K562 (cell line): Measurements from ENCODE around the gene ESAM. TPM values are rescaled to one million over a fixed set of nuclear protein-coding genes. Genes with fewer than 3 reads are reported as not detected.

Source experiments
- BCL6 ChIP-seq: fragments of 250-450 bp; sonication (Bioruptor Pico); IDR thresholded peaks from 2 replicates; pipeline ENCODE4 v1.4.0; 2020
- COPS2 ChIP-seq: fragments of 450-650 bp; conservative IDR thresholded peaks from 2 replicates; pipeline ENCODE4 v1.6.1; 2016; ENCODE audit warnings: mild to moderate bottlenecking, moderate library complexity
- CXXC5 ChIP-seq: fragments of 250-450 bp; sonication (Bioruptor Pico); IDR thresholded peaks from 2 replicates; pipeline ENCODE4 v1.8.0; 2022; ENCODE audit warnings: inconsistent platforms, mild to moderate bottlenecking, moderate library complexity
- EGR1 ChIP-seq: fragments of 450-650 bp; conservative IDR thresholded peaks from 2 replicates; pipeline ENCODE4 v1.6.1; 2017; ENCODE audit warnings: mild to moderate bottlenecking
- ETS2 ChIP-seq: IDR thresholded peaks from 2 replicates; pipeline ENCODE4 v1.6.1; 2016; ENCODE audit warnings: borderline replicate concordance, missing genetic modification characterization, mild to moderate bottlenecking, moderate library complexity, missing compliant biosample characterization; ENCODE audit not compliant: poor library complexity, severe bottlenecking
- HMGN3 ChIP-seq: IDR thresholded peaks from 2 replicates; pipeline ENCODE4 v1.6.1; 2011; ENCODE audit warnings: borderline replicate concordance, low read depth, mild to moderate bottlenecking, mixed read lengths, low read length; ENCODE audit not compliant: insufficient read length; ENCODE audit errors: extremely low read depth
- JUNB ChIP-seq: fragments of 450-650 bp; formaldehyde crosslinking; conservative IDR thresholded peaks from 2 replicates; pipeline ENCODE4 v1.4.0; 2020; ENCODE audit warnings: mild to moderate bottlenecking
- MYNN ChIP-seq, 2 experiments: sonication (generic); formaldehyde crosslinking in 1 of 2; IDR thresholded peaks; 2 replicates each; pipeline versions ENCODE4 v1.5.0 to v1.6.1; 2016 to 2020; ENCODE audit warnings: antibody characterized with exemption in 1 of 2, missing genetic modification reagents in 1 of 2
- RAD21 ChIP-seq, 2 experiments: fragments of 250-450 bp in 1 of 2; fragments of 450-650 bp in 1 of 2; sonication (Bioruptor Pico) in 1 of 2; formaldehyde crosslinking in 1 of 2; IDR thresholded peaks in 1 of 2; conservative IDR thresholded peaks in 1 of 2; 2 replicates each; pipeline versions ENCODE4 v1.4.0 to v1.8.0; 2020 to 2022; ENCODE audit warnings: mild to moderate bottlenecking in 2 of 2, moderate library complexity in 1 of 2
- RBM15 ChIP-seq: fragments of 200-400 bp; formaldehyde crosslinking; IDR thresholded peaks from 2 replicates; pipeline ENCODE4 v1.6.1; 2018; ENCODE audit warnings: mild to moderate bottlenecking, low read length, moderate library complexity; ENCODE audit not compliant: insufficient read depth
- WHSC1 ChIP-seq: IDR thresholded peaks from one replicate; pipeline ENCODE4 v1.6.1; 2012; ENCODE audit warnings: low read length, control low read depth, inconsistent platforms
- ZEB2 ChIP-seq: fragments of 450-650 bp; IDR thresholded peaks from 2 replicates; pipeline ENCODE4 v1.6.1; 2016
- ZFX ChIP-seq: sonication (generic); formaldehyde crosslinking; IDR thresholded peaks from 2 replicates; pipeline ENCODE4 v1.8.0; 2022; ENCODE audit warnings: mild to moderate bottlenecking, missing genetic modification reagents, moderate library complexity
- ZNF140 ChIP-seq: fragments of 250-450 bp; sonication (Bioruptor Pico); IDR thresholded peaks from 2 replicates; pipeline ENCODE4 v1.8.0; 2021; ENCODE audit warnings: moderate library complexity, mild to moderate bottlenecking, inconsistent platforms
- polyA plus RNA-seq, 8 experiments: library from polyadenylated mRNA; depleted of rRNA in 4 of 8; stranded (reverse) in 5 of 8; unstranded in 3 of 8; fragments of >200 nt; fragmentation: Nextera tagmentation in 2 of 8; fragmentation: Illumina TruSeq in 1 of 8; extraction: Ambion mirVana in 2 of 8; extraction: Trizol in 1 of 8; gene quantifications; 2 replicates each; pipeline versions ENCODE4 v1.2.1 to v1.2.3, GENCODE V29; 2011 to 2014; ENCODE audit warnings: inconsistent platforms in 1 of 8, missing spikeins in 1 of 8
- total RNA-seq, 7 experiments: library from RNA; depleted of rRNA in 6 of 7; stranded (reverse); fragments of >200 nt in 6 of 7; fragmentation: Illumina TruSeq in 2 of 7; extraction: Trizol in 2 of 7; gene quantifications; 2 replicates each; pipeline versions ENCODE4 v1.2.1 to v1.2.3, GENCODE V29; 2011 to 2021; ENCODE audit warnings: low replicate concordance in 1 of 7
- TF ChIP-seq, protein P1 (sequence below): sonication (generic); formaldehyde crosslinking; IDR thresholded peaks from 2 replicates; pipeline ENCODE4 v1.8.1; 2023; ENCODE audit warnings: missing genetic modification reagents, mild to moderate bottlenecking, borderline replicate concordance
- TF ChIP-seq, protein P2 (sequence below): fragments of 250-450 bp; sonication (Bioruptor Pico); IDR thresholded peaks from 2 replicates; pipeline ENCODE4 v1.9.0; 2021; ENCODE audit warnings: mild to moderate bottlenecking, inconsistent platforms

The ESAM gene
- total and polyA plus RNA-seq, 9 of the 15 experiments (the other 6 are each of a cell fraction or from before 2014, with no cell fraction given) = 0.06 to 1.5 (median 0.22) TPM

DNA sequence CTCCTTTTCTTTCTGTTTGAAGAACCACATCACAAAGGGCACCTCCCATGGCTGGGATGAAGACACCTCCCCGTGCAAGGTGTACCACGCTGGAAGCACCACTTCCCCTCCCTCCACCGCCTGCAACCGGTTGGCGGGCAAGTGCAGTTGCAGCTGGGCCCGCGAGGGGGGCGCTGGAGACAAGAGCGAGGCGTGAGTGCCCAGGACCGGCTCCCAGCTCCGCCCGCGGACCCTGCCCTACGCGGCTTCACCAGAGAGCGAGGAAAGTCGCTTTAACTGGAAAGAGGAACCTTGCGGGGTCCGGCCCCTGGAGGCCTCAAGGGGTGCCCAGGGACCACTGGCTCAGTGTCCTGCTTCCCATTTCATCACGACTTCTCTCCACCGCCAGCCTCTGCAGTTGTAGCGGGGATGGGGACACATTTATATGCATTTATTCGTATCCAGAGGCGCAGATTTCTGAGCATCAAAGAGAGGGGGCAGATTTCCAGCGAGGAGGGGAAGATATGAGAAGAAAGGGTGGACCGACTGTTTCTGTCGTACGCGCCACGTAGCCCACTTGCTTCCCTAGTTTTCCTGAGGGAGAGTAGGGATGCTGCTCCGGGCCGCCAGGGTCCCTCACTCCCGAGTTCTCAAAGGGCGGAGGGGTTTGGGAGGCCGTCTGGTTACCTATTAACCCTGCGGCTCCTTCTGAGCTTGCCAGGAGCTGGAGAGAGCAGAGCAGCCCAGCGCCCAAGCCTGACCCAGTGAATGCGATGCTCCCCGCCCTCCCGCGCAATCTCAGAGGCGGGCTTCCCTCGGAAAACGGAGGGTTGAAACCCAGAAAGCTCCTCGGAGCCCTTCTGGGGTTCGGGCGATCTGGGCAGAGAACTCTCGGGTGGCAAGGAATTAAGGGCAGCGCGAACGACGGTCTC is 3.5 kb downstream of the ESAM start (continued):
- TF ChIP-seq, protein P1, sequence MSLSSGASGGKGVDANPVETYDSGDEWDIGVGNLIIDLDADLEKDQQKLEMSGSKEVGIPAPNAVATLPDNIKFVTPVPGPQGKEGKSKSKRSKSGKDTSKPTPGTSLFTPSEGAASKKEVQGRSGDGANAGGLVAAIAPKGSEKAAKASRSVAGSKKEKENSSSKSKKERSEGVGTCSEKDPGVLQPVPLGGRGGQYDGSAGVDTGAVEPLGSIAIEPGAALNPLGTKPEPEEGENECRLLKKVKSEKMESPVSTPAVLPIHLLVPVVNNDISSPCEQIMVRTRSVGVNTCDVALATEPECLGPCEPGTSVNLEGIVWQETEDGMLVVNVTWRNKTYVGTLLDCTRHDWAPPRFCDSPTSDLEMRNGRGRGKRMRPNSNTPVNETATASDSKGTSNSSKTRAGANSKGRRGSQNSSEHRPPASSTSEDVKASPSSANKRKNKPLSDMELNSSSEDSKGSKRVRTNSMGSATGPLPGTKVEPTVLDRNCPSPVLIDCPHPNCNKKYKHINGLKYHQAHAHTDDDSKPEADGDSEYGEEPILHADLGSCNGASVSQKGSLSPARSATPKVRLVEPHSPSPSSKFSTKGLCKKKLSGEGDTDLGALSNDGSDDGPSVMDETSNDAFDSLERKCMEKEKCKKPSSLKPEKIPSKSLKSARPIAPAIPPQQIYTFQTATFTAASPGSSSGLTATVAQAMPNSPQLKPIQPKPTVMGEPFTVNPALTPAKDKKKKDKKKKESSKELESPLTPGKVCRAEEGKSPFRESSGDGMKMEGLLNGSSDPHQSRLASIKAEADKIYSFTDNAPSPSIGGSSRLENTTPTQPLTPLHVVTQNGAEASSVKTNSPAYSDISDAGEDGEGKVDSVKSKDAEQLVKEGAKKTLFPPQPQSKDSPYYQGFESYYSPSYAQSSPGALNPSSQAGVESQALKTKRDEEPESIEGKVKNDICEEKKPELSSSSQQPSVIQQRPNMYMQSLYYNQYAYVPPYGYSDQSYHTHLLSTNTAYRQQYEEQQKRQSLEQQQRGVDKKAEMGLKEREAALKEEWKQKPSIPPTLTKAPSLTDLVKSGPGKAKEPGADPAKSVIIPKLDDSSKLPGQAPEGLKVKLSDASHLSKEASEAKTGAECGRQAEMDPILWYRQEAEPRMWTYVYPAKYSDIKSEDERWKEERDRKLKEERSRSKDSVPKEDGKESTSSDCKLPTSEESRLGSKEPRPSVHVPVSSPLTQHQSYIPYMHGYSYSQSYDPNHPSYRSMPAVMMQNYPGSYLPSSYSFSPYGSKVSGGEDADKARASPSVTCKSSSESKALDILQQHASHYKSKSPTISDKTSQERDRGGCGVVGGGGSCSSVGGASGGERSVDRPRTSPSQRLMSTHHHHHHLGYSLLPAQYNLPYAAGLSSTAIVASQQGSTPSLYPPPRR (CRISPR knock-in tag) = no peak
- no peak for TF ChIP-seq ZEB2
- TF ChIP-seq RAD21 (CRISPR knock-in tag; conservative IDR thresholded peaks at IDR 0.05 in 1 of 2, IDR thresholded peaks at IDR 0.05 in 1 of 2) = peak in 1 of 2 experiments; percentile 13; a peak in 1 of 4 replicates
- 0 out of 2 replicates have a peak, but pooled peaks have one; percentile 27 for TF ChIP-seq CXXC5 (CRISPR knock-in tag)
- TF ChIP-seq COPS2 = no peak
- no peak for TF ChIP-seq ETS2 (tag)
- TF ChIP-seq ZNF140 (CRISPR knock-in tag) = no peak
- TF ChIP-seq HMGN3 = peak; percentile 23
- TF ChIP-seq, protein P2, sequence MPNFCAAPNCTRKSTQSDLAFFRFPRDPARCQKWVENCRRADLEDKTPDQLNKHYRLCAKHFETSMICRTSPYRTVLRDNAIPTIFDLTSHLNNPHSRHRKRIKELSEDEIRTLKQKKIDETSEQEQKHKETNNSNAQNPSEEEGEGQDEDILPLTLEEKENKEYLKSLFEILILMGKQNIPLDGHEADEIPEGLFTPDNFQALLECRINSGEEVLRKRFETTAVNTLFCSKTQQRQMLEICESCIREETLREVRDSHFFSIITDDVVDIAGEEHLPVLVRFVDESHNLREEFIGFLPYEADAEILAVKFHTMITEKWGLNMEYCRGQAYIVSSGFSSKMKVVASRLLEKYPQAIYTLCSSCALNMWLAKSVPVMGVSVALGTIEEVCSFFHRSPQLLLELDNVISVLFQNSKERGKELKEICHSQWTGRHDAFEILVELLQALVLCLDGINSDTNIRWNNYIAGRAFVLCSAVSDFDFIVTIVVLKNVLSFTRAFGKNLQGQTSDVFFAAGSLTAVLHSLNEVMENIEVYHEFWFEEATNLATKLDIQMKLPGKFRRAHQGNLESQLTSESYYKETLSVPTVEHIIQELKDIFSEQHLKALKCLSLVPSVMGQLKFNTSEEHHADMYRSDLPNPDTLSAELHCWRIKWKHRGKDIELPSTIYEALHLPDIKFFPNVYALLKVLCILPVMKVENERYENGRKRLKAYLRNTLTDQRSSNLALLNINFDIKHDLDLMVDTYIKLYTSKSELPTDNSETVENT (CRISPR knock-in tag) = no peak
- TF ChIP-seq EGR1 = no peak
- no peak for TF ChIP-seq BCL6 (CRISPR knock-in tag)
- no peak for TF ChIP-seq MYNN (IDR thresholded peaks at IDR 0.05)
- TF ChIP-seq MYNN (CRISPR knock-in tag; IDR thresholded peaks at IDR 0.05) = no peak
- no peak for TF ChIP-seq ZFX (CRISPR knock-in tag)
- TF ChIP-seq WHSC1 = no peak
- no peak for TF ChIP-seq JUNB (CRISPR knock-in tag)
- TF ChIP-seq RBM15 = no peak
